Natural killer cell treated with Interleukin-12 subunit alpha and Interleukin-12 subunit beta and Interleukin-15 and Interleukin-18, amount 100 ng/mL, for 72 hours (primary cell): ENCODE data around the gene TIAM2. TPM values are rescaled to one million over a fixed set of nuclear protein-coding genes. Genes with fewer than 3 reads are reported as not detected.
A peak's percentile ranks its signal among the peaks of the same experiment; 100 is the strongest.

Source experiments
- ATAC-seq, 2 donors: fragments of 150-1000 bp; cut with Tn5 transposase in 1 of 2; sonication (Bioruptor Pico), chemical (Tn5 transposase) in 1 of 2; 2 replicates each; pipeline ENCODE4 v1.10.0; 2021
- DNase-seq: peaks from one replicate; pipeline ENCODE4 v3.0.0; 2022; ENCODE audit warnings: low spot score
- H3K27ac Mint-ChIP-seq, 2 donors: 1 replicate in 1 of 2; 2 replicates in 1 of 2; pipeline ENCODE4 v1.8.0; 2022; ENCODE audit warnings: mixed read lengths in 2 of 2, mild to moderate bottlenecking in 1 of 2, moderate library complexity in 1 of 2
- H3K27me3 Mint-ChIP-seq, 2 donors: 1 replicate in 1 of 2; 2 replicates in 1 of 2; pipeline ENCODE4 v1.8.0; 2022; ENCODE audit warnings: mixed read lengths in 2 of 2
- H3K36me3 Mint-ChIP-seq: one replicate; pipeline ENCODE4 v1.8.0; 2022; ENCODE audit warnings: mixed read lengths
- H3K4me1 Mint-ChIP-seq, 2 donors: 1 replicate in 1 of 2; 2 replicates in 1 of 2; pipeline ENCODE4 v1.8.0; 2022; ENCODE audit warnings: low read depth in 2 of 2, mixed read lengths in 2 of 2, mild to moderate bottlenecking in 1 of 2
- H3K4me3 Mint-ChIP-seq: one replicate; pipeline ENCODE4 v1.8.0; 2022; ENCODE audit warnings: mixed read lengths
- H3K9me3 Mint-ChIP-seq: 2 replicates; pipeline ENCODE4 v1.8.0; 2022; ENCODE audit warnings: mixed read lengths
- total RNA-seq, 2 donors: library from RNA; stranded (reverse); gene quantifications; one replicate each; pipeline ENCODE4 v1.2.3, GENCODE V29; 2022

Gene TIAM2
- total RNA-seq, 2 donors from 2014 or later = 19.6 to 64.3 TPM

- H3K27ac Mint-ChIP-seq = no peak overlapping the region
- peaks cover 0 to 7% of the 10 kb centered on the region in 2 donors for H3K27me3 Mint-ChIP-seq
- ATAC-seq = no peak
- H3K36me3 Mint-ChIP-seq = peaks cover 8% of the 10 kb centered on the region
- peaks cover 0 to 3% of the 10 kb centered on the region in 2 donors for H3K4me1 Mint-ChIP-seq
- no peak for DNase-seq
- no peaks in the 10 kb centered on the region for H3K9me3 Mint-ChIP-seq
- no peak overlapping the region for H3K4me3 Mint-ChIP-seq
Measured at GRCh38 chr6:155240905-155241600, 245.9 kb downstream of the TIAM2 start.

- no peak overlapping the region for H3K4me3 Mint-ChIP-seq
- no peak overlapping the region for H3K27ac Mint-ChIP-seq
- peaks cover 8% of the 10 kb centered on the region for H3K36me3 Mint-ChIP-seq
- no peaks in the 10 kb centered on the region for H3K9me3 Mint-ChIP-seq
- peaks cover 0 to 7% of the 10 kb centered on the region in 2 donors for H3K27me3 Mint-ChIP-seq
- DNase-seq (no peak), ATAC-seq (no peak)
- peaks cover 0 to 3% of the 10 kb centered on the region in 2 donors for H3K4me1 Mint-ChIP-seq
Measured at GRCh38 chr6:155241966-155242365, 246.9 kb downstream of the TIAM2 start.

- Mint-ChIP-seq H3K9me3 (no peaks in the 10 kb centered on the region), H3K36me3 (peaks cover 4% of the 10 kb centered on the region), H3K27me3 (no peaks in the 10 kb centered on the region), H3K4me3 (no peak overlapping the region), H3K27ac (no peak overlapping the region), H3K4me1 (peaks cover 0 to 3% of the 10 kb centered on the region in 2 donors)
- no peak for DNase-seq
- ATAC-seq = no peak
Measured at GRCh38 chr6:155244434-155244833, 249.3 kb downstream of the TIAM2 start.

GRCh38 chr6:155245193-155245592, 250.1 kb downstream of the TIAM2 start:
- DNase-seq = no peak
- H3K36me3 Mint-ChIP-seq = peaks cover 4% of the 10 kb centered on the region
- no peak overlapping the region for H3K27ac Mint-ChIP-seq
- H3K9me3 Mint-ChIP-seq = no peaks in the 10 kb centered on the region
- no peak overlapping the region for H3K4me3 Mint-ChIP-seq
- peaks cover 0 to 3% of the 10 kb centered on the region in 2 donors for H3K4me1 Mint-ChIP-seq
- no peak for ATAC-seq
- no peaks in the 10 kb centered on the region for H3K27me3 Mint-ChIP-seq

- no peaks in the 10 kb centered on the region for H3K9me3 Mint-ChIP-seq
- peaks cover 4% of the 10 kb centered on the region for H3K36me3 Mint-ChIP-seq
- ATAC-seq (no peak), DNase-seq (no peak)
- H3K27ac Mint-ChIP-seq = no peak overlapping the region
- no peak overlapping the region for H3K4me3 Mint-ChIP-seq
- peaks cover 0 to 3% of the 10 kb centered on the region in 2 donors for H3K4me1 Mint-ChIP-seq
- no peaks in the 10 kb centered on the region for H3K27me3 Mint-ChIP-seq
Measured at GRCh38 chr6:155245831-155246230, 250.7 kb downstream of the TIAM2 start.

GRCh38 chr6:155246825-155247224, 251.7 kb downstream of the TIAM2 start:
- peaks cover 4% of the 10 kb centered on the region for H3K36me3 Mint-ChIP-seq
- no peak for ATAC-seq
- H3K4me1 Mint-ChIP-seq = peaks cover 0 to 3% of the 10 kb centered on the region in 2 donors
- H3K9me3 Mint-ChIP-seq = no peaks in the 10 kb centered on the region
- H3K4me3 Mint-ChIP-seq = no peak overlapping the region
- no peak overlapping the region for H3K27ac Mint-ChIP-seq
- DNase-seq = no peak
- H3K27me3 Mint-ChIP-seq = no peaks in the 10 kb centered on the region

- no peak for DNase-seq
- Mint-ChIP-seq H3K27me3 (no peaks in the 10 kb centered on the region), H3K36me3 (peaks cover 4% of the 10 kb centered on the region), H3K4me3 (no peak overlapping the region), H3K9me3 (no peaks in the 10 kb centered on the region), H3K4me1 (no peaks in the 10 kb centered on the region), H3K27ac (no peak overlapping the region)
- no peak for ATAC-seq
Measured at GRCh38 chr6:155247618-155248007, 252.5 kb downstream of the TIAM2 start.

GRCh38 chr6:155248008-155249001, 253.2 kb downstream of the TIAM2 start:
- H3K4me1 Mint-ChIP-seq = no peaks in the 10 kb centered on the region
- DNase-seq = no peak
- H3K4me3 Mint-ChIP-seq = no peak overlapping the region
- H3K9me3 Mint-ChIP-seq = no peaks in the 10 kb centered on the region
- H3K27me3 Mint-ChIP-seq = no peaks in the 10 kb centered on the region
- H3K36me3 Mint-ChIP-seq = peaks cover 4% of the 10 kb centered on the region
- no peak overlapping the region for H3K27ac Mint-ChIP-seq
- ATAC-seq = peak; percentile 31 to 64

- peaks cover 0 to 3% of the 10 kb centered on the region in 2 donors for H3K4me1 Mint-ChIP-seq
- no peak overlapping the region for H3K4me3 Mint-ChIP-seq
- ATAC-seq (no peak), DNase-seq (no peak)
- H3K36me3 Mint-ChIP-seq = peaks cover 17% of the 10 kb centered on the region
- no peaks in the 10 kb centered on the region for H3K9me3 Mint-ChIP-seq
- H3K27me3 Mint-ChIP-seq = no peaks in the 10 kb centered on the region
- H3K27ac Mint-ChIP-seq = no peak overlapping the region
Measured at GRCh38 chr6:155250701-155251381, 255.7 kb downstream of the TIAM2 start.

GRCh38 chr6:155252581-155252980, 257.5 kb downstream of the TIAM2 start:
- Mint-ChIP-seq H3K9me3 (no peaks in the 10 kb centered on the region), H3K36me3 (peaks cover 17% of the 10 kb centered on the region), H3K4me1 (peaks cover 0 to 3% of the 10 kb centered on the region in 2 donors), H3K27me3 (no peaks in the 10 kb centered on the region), H3K27ac (no peak overlapping the region), H3K4me3 (no peak overlapping the region)
- ATAC-seq (no peak), DNase-seq (no peak)

GRCh38 chr6:155253337-155253736, 258.2 kb downstream of the TIAM2 start:
- H3K36me3 Mint-ChIP-seq = peaks cover 20% of the 10 kb centered on the region
- H3K9me3 Mint-ChIP-seq = no peaks in the 10 kb centered on the region
- H3K4me3 Mint-ChIP-seq = no peak overlapping the region
- no peak for ATAC-seq
- peaks cover 0 to 3% of the 10 kb centered on the region in 2 donors for H3K4me1 Mint-ChIP-seq
- H3K27ac Mint-ChIP-seq = peak overlapping the region in 1 of 2 donors; percentile 39
- DNase-seq = no peak
- no peaks in the 10 kb centered on the region for H3K27me3 Mint-ChIP-seq

GRCh38 chr6:155254139-155254538, 259.0 kb downstream of the TIAM2 start:
- Mint-ChIP-seq H3K9me3 (no peaks in the 10 kb centered on the region), H3K27ac (no peak overlapping the region), H3K4me3 (no peak overlapping the region), H3K36me3 (peaks cover 16% of the 10 kb centered on the region), H3K4me1 (peaks cover 0 to 3% of the 10 kb centered on the region in 2 donors), H3K27me3 (no peaks in the 10 kb centered on the region)
- ATAC-seq (no peak), DNase-seq (no peak)

GRCh38 chr6:155256122-155256795, 261.1 kb downstream of the TIAM2 start:
- Mint-ChIP-seq H3K4me1 (peaks cover 0 to 3% of the 10 kb centered on the region in 2 donors), H3K27me3 (no peaks in the 10 kb centered on the region), H3K4me3 (no peak overlapping the region), H3K27ac (no peak overlapping the region), H3K36me3 (peaks cover 16% of the 10 kb centered on the region), H3K9me3 (no peaks in the 10 kb centered on the region)
- no peak for ATAC-seq
- DNase-seq = no peak
